Epithelial cell of esophagus (primary cell): Measurements from ENCODE around the gene GAPVD1.
A peak's percentile ranks its signal among the peaks of the same experiment; 100 is the strongest.

ENCODE experiments used
- DNase-seq: peaks from one replicate; pipeline ENCODE4 v3.0.0; 2010; ENCODE audit warnings: low read depth
- H3K4me3 ChIP-seq: 2 replicates; pipeline ENCODE4 v1.5.1; 2011; ENCODE audit warnings: mild to moderate bottlenecking, low read length, control low read depth
- TF ChIP-seq, protein P1 (sequence below): IDR thresholded peaks from 2 replicates; pipeline ENCODE4 v1.5.1; 2011; ENCODE audit warnings: low read depth, mild to moderate bottlenecking, low read length, control low read depth, inconsistent platforms; ENCODE audit not compliant: insufficient read depth; ENCODE audit errors: missing control alignments

The GAPVD1 gene

DNA sequence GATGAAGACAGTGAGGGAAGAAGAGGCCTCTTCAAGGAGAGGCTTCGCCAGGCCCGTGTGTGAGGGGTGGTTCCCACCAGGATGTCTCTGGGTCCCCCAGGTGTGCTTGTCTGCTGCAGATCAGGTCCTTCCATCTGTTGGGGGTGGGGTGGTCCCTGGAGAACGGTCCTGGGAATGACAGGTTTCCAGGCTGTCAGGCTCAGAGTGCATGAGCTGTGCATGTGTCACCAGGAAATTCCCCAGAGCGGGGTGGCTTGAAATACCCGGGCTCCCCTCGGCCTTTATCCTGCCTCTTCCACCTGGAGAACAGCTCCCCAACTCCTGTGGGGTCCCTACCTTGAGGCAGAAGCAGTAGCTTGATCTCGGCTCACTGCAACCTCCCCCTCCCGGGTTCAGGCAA is 118.8 kb downstream of the GAPVD1 start:
- TF ChIP-seq, protein P1, sequence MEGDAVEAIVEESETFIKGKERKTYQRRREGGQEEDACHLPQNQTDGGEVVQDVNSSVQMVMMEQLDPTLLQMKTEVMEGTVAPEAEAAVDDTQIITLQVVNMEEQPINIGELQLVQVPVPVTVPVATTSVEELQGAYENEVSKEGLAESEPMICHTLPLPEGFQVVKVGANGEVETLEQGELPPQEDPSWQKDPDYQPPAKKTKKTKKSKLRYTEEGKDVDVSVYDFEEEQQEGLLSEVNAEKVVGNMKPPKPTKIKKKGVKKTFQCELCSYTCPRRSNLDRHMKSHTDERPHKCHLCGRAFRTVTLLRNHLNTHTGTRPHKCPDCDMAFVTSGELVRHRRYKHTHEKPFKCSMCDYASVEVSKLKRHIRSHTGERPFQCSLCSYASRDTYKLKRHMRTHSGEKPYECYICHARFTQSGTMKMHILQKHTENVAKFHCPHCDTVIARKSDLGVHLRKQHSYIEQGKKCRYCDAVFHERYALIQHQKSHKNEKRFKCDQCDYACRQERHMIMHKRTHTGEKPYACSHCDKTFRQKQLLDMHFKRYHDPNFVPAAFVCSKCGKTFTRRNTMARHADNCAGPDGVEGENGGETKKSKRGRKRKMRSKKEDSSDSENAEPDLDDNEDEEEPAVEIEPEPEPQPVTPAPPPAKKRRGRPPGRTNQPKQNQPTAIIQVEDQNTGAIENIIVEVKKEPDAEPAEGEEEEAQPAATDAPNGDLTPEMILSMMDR = no peak
- DNase-seq = peak; percentile 66

DNA sequence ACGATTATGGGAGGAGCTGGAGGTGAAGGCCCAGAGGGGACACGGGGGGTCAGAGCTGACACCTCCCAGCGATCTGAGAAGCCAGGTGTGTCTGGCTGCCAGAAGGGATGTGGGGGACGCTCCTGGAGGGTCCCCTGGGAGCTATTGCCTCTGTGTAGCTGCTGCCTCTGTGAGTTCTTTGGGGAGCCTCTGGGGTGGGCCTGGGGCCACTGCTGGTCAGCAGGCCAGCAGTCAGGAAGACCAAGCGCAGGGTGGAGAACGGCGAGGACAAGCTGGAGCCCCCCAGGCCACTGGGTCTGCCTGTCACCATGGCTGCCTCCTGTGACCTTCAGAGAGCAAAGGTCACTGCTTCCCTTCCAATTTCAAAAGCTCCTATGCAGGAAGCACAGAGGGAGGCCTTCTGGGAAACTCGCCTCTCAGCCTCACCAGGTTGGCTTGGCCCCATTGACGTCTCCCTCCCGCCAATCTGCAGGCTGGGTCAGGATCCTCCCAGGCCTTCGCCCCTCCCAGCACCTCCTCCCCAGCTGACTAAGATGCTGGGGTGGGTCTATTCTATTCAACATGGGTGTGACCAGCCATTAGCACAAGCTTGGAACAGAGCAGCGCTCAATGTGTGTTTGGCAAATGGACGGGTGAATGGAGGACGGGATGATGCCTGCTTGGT is 126.4 kb downstream of the GAPVD1 start:
- TF ChIP-seq, protein P1 = no peak
- DNase-seq = peak; percentile 26
- no peak overlapping the region for H3K4me3 ChIP-seq

More for the DNA sequence above, 118.8 kb downstream of the GAPVD1 start:
- H3K4me3 ChIP-seq = no peak overlapping the region

DNA sequence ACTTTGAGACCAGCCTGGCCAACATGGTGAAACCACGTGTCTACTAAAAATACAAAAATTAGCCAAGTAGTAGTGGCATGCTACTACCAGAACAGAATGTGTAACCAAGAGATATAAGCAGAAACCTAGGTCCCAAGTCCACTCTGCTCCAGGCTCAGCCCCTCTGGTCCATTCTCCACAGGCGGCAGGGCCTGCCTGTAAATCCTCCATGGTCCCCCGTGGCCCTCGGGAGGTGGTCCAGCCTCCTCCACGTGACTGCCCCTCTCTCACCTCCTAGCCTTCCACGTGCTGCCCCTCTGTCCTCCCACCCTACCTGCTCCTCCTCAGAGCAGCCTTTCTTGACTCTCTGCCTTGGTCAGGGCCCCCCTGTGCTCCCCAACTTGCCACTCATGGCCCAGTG is 127.4 kb downstream of the GAPVD1 start:
- no peak overlapping the region for H3K4me3 ChIP-seq

DNA sequence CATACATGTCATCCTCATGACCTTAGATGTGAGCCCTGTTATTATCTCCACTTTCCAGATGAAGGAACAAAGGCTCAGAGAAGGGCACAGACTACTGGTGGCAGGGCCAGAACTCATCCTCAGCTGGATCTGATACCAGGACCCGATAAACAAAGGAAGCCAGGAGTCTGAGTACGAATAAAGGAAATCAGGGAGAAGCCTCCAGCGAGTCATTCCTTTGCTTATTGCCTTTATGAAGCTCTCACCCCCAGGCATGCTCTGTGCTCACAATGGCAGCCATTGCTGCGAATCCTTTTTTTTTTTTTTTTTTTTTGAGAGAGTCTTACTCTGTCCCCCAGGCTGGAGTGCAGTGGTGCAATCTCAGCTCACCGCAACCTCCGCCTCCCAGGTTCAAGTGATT is 130.1 kb downstream of the GAPVD1 start:
- TF ChIP-seq, protein P1 = no peak
- no peak overlapping the region for H3K4me3 ChIP-seq
- peak; percentile 43 for DNase-seq

More for the DNA sequence above, 127.4 kb downstream of the GAPVD1 start:
- TF ChIP-seq, protein P1 = no peak
- DNase-seq = no peak

DNA sequence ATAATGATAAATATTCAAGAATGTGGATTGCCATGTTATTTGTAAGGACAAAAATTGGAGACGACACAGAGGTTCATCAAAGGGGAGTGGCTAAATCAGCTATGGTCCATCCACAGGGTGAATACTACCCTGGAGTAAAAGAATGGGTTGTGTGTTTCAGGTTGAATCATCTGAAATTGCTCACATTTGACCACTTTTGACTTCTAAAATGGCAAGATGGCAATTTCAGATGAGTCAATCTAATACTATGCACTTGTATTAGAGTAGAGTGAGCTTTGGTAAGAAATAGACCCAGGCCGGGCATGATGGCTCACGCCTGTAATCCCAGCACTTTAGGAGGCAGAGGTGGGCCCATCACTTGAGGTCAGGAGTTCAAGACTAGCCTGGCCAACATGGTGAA is 131.8 kb downstream of the GAPVD1 start:
- H3K4me3 ChIP-seq = no peak overlapping the region
- DNase-seq = peak; percentile 58
- TF ChIP-seq, protein P1 = no peak

DNA sequence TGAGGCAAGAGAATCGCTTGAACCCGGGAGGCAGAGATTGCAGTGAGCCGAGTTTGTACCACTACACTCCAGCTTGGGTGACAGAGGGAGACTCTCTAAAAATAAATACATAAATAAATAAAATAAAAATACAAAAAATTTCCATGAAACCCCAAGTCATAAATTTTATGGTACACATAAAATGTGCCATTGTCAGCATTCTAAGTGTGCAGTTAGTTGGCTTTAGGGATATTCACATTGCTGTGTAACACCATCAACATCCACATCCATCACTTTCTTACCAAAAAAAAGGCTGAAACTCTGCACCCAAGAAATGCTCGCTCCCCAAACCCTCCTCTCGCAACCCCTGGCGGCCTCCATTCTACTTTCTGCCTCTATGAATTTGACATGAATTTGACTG is 135.2 kb downstream of the GAPVD1 start:
- no peak for DNase-seq
- no peak overlapping the region for H3K4me3 ChIP-seq
- TF ChIP-seq, protein P1 = no peak

DNA sequence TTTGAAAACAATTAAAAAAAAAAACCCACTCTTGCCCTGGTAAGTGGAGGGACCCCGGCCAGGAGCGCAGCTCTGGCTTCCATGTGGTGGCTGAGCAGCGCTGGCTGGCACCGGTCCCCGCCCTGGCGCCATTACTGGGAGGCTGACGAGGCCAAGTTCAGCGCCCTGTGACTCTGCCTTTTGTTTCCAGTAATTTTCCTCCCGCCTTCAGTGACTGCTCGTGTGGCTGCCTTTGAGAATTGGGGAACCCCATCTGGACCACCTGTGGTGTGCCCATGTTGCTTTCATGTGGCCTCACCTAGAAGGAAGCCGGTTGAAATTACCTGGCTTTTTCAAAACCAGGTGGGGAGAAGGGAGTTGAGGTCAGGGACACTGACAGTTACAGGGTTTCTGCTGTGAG is 136.1 kb downstream of the GAPVD1 start:
- TF ChIP-seq, protein P1 = no peak
- DNase-seq = no peak
- H3K4me3 ChIP-seq = no peak overlapping the region
